HepG2 (cell line): ENCODE results near the gene CLDN16. TPM values are rescaled to one million over a fixed set of nuclear protein-coding genes. Genes with fewer than 3 reads are reported as not detected.

Experiments used
- ATAC-seq: fragments of 200-7000 bp; cut with Tn5 transposase; 3 replicates; pipeline ENCODE4 v1.9.1; 2020; ENCODE audit warnings: mild to moderate bottlenecking, moderate library complexity
- BruUV-seq: library from RNA; stranded (reverse); fragments of 400-500 nt; replicated peaks from 2 replicates; lab custom pipeline; 2021; lab: Mats Ljungman, UMichigan
- CTCF ChIA-PET: fragments of 300-600 bp; formaldehyde crosslinking; extraction: SDS; loops from one replicate; lab custom pipeline; 2021; ENCODE audit warnings: low total read pairs, inconsistent platforms, low intra/inter-chr PET ratio; lab: Yijun Ruan, JAX
- POLR2A ChIA-PET: fragments of 350-600 bp; sonication (Branson Sonifier 250); formaldehyde crosslinking; loops from one replicate; lab custom pipeline; 2020; ENCODE audit warnings: antibody characterized with exemption, inconsistent platforms; lab: Yijun Ruan, JAX
- DNase-seq: peaks from one replicate; pipeline ENCODE4 v3.0.0-alpha.2; 2015; ENCODE audit warnings: low spot score
- FAIRE-seq: peaks from 3 replicates; lab custom pipeline; 2011; peaks lifted over from hg19 to GRCh38; lab: Jason Lieb, UNC
- H2AFZ ChIP-seq: one replicate; pipeline ENCODE4 v1.6.1; 2011; ENCODE audit warnings: low read length, inconsistent platforms
- H3K27ac ChIP-seq: fragments of 300-600 bp; 3 replicates; pipeline ENCODE4 v1.8.0; 2011; ENCODE audit warnings: mixed run types, mild to moderate bottlenecking, mixed read lengths, low read length, inconsistent platforms; ENCODE audit not compliant: insufficient read depth; ENCODE audit errors: extremely low read length
- H3K27me3 ChIP-seq, 2 experiments: fragments of 200-600 bp in 1 of 2; 2 replicates in 1 of 2; 3 replicates in 1 of 2; pipeline versions ENCODE4 v1.6.0 to v1.8.0; 2011; ENCODE audit warnings: low read length in 2 of 2, mild to moderate bottlenecking in 2 of 2, moderate library complexity in 2 of 2, inconsistent platforms in 1 of 2; ENCODE audit not compliant: insufficient read depth in 2 of 2, control insufficient read depth in 1 of 2
- H3K36me3 ChIP-seq, 2 experiments: fragments of 200-600 bp in 1 of 2; replicated peaks in 1 of 2; 2 replicates in 1 of 2; 3 replicates in 1 of 2; pipeline versions ENCODE4 v1.5.1 to v1.8.0; 2011; ENCODE audit warnings: low read length in 2 of 2, inconsistent platforms in 1 of 2; ENCODE audit not compliant: insufficient read depth in 2 of 2, control insufficient read depth in 1 of 2
- H3K4me1 ChIP-seq: 2 replicates; pipeline ENCODE4 v1.5.1; 2012; ENCODE audit warnings: low read length, inconsistent platforms; ENCODE audit not compliant: insufficient read depth
- H3K4me2 ChIP-seq: 2 replicates; pipeline ENCODE4 v1.6.0; 2011; ENCODE audit warnings: low read depth, low read length, inconsistent platforms
- H3K4me3 ChIP-seq, 3 experiments: fragments of 200-600 bp in 1 of 3; sonication (generic), shearing (Covaris generic) in 1 of 3; replicated peaks in 1 of 3; 2 replicates each; pipeline ENCODE4 v1.5.1; 2011 to 2016; ENCODE audit warnings: low read length in 3 of 3, inconsistent platforms in 2 of 3, low read depth in 2 of 3, mild to moderate bottlenecking in 2 of 3, control low read depth in 1 of 3, mixed read lengths in 1 of 3; ENCODE audit not compliant: insufficient read depth in 1 of 3
- H3K79me2 ChIP-seq: one replicate; pipeline ENCODE4 v1.6.1; 2011; ENCODE audit warnings: low read length, inconsistent platforms; ENCODE audit not compliant: insufficient read depth
- H3K9ac ChIP-seq: 2 replicates; pipeline ENCODE4 v1.6.0; 2011; ENCODE audit warnings: mild to moderate bottlenecking, low read depth, low read length, inconsistent platforms; ENCODE audit not compliant: insufficient read depth
- H3K9me3 ChIP-seq: 2 replicates; pipeline ENCODE4 v1.5.1; 2012; ENCODE audit warnings: mild to moderate bottlenecking, low read length
- H4K20me1 ChIP-seq: 2 replicates; pipeline ENCODE4 v1.6.0; 2011; ENCODE audit warnings: inconsistent platforms, mild to moderate bottlenecking, low read length, moderate library complexity; ENCODE audit not compliant: insufficient read depth
- HNRNPLL ChIP-seq: fragments of 200-400 bp; formaldehyde crosslinking; IDR thresholded peaks from 2 replicates; pipeline ENCODE4 v1.6.1; 2017; ENCODE audit warnings: mild to moderate bottlenecking, low read depth, low read length; ENCODE audit not compliant: poor library complexity, severe bottlenecking
- HNRNPUL1 ChIP-seq: fragments of 200-400 bp; formaldehyde crosslinking; IDR thresholded peaks from 2 replicates; pipeline ENCODE4 v1.6.1; 2017; ENCODE audit warnings: low read depth, mild to moderate bottlenecking, low read length, moderate library complexity
- KLF16 ChIP-seq, 2 experiments: sonication (generic) in 1 of 2; formaldehyde crosslinking in 1 of 2; IDR thresholded peaks; 2 replicates each; pipeline versions ENCODE4 v1.6.1 to v1.8.0; 2016 to 2023; ENCODE audit warnings: missing genetic modification reagents in 2 of 2, missing compliant biosample characterization in 1 of 2
- MIXL1 ChIP-seq: IDR thresholded peaks from 2 replicates; pipeline ENCODE4 v1.6.1; 2016
- NCOA2 ChIP-seq: sonication (generic); formaldehyde crosslinking; IDR thresholded peaks from 2 replicates; pipeline ENCODE4 v1.8.0; 2022; ENCODE audit warnings: inconsistent platforms
- POLR2AphosphoS5 ChIP-seq: IDR thresholded peaks from 2 replicates; pipeline ENCODE4 v1.6.1; 2012; ENCODE audit warnings: low read depth, low read length
- ZFP37 ChIP-seq: sonication (generic); formaldehyde crosslinking; IDR thresholded peaks from 2 replicates; pipeline ENCODE4 v1.4.0; 2020; ENCODE audit warnings: missing genetic modification reagents, borderline replicate concordance
- ZNF230 ChIP-seq: sonication (generic); formaldehyde crosslinking; IDR thresholded peaks from 2 replicates; pipeline ENCODE4 v1.4.0; 2020; ENCODE audit warnings: mild to moderate bottlenecking, missing genetic modification reagents
- ZNF607 ChIP-seq: sonication (generic); formaldehyde crosslinking; IDR thresholded peaks from 2 replicates; pipeline ENCODE4 v1.5.1; 2020; ENCODE audit warnings: missing genetic modification reagents, mild to moderate bottlenecking, borderline replicate concordance
- ZSCAN31 ChIP-seq: sonication (generic); formaldehyde crosslinking; IDR thresholded peaks from 2 replicates; pipeline ENCODE4 v1.5.0; 2020; ENCODE audit warnings: low read depth, mild to moderate bottlenecking, missing genetic modification reagents
- WGBS: methylation state at CpG from one replicate; pipeline ENCODE4 v1.1.6; 2017; ENCODE audit warnings: low lambda C conversion rate; 5-methylcytosine and 5-hydroxymethylcytosine counted together
- in situ Hi-C: cut with HindIII; loops from 2 replicates; pipeline ENCODE4 v1.10.0; 2017; ENCODE audit warnings: low pct_unique_long_range_greater_than_20kb; ENCODE audit not compliant: extremely low pct_ligation_motif_present
- intact Hi-C: fragments of 100-400 bp; cut with micrococcal nuclease; formaldehyde crosslinking; loops from one replicate; pipeline ENCODE4 v1.10.0; 2022; ENCODE audit not compliant: unreplicated experiment
- polyA plus RNA-seq, 8 experiments: library from polyadenylated mRNA; depleted of rRNA in 3 of 8; stranded (reverse) in 7 of 8; unstranded in 1 of 8; fragments of >200 nt; fragmentation: Illumina TruSeq in 4 of 8; extraction: Trizol in 4 of 8; gene quantifications; 2 replicates each; pipeline versions ENCODE4 v1.2.1 to v1.2.3, GENCODE V29; 2011 to 2016; ENCODE audit warnings: low read depth in 4 of 8, missing spikeins in 1 of 8, mixed read lengths in 1 of 8; ENCODE audit not compliant: insufficient read depth in 1 of 8
- total RNA-seq, 5 experiments: library from RNA; depleted of rRNA; stranded (reverse); fragments of >200 nt; fragmentation: Illumina TruSeq; extraction: Trizol; gene quantifications; 2 replicates each; pipeline ENCODE4 v1.2.3, GENCODE V29; 2016; ENCODE audit warnings: low read depth in 1 of 5
- TF ChIP-seq, protein P1 (sequence below): sonication (generic); formaldehyde crosslinking; IDR thresholded peaks from 2 replicates; pipeline ENCODE4 v1.5.0; 2020; ENCODE audit warnings: missing genetic modification reagents, mild to moderate bottlenecking, borderline replicate concordance
- TF ChIP-seq, protein P2 (sequence below): sonication (generic); formaldehyde crosslinking; IDR thresholded peaks from 2 replicates; pipeline ENCODE4 v1.5.0; 2020; ENCODE audit warnings: missing genetic modification reagents
- TF ChIP-seq, protein P3 (sequence below): sonication (generic); formaldehyde crosslinking; IDR thresholded peaks from 2 replicates; pipeline ENCODE4 v1.8.0; 2022; ENCODE audit warnings: missing genetic modification reagents, mild to moderate bottlenecking, moderate library complexity, borderline replicate concordance
- TF ChIP-seq, protein P4 (sequence below): sonication (generic); formaldehyde crosslinking; IDR thresholded peaks from 2 replicates; pipeline ENCODE4 v1.4.0; 2020; ENCODE audit warnings: missing genetic modification reagents
- TF ChIP-seq, protein P5 (sequence below): sonication (generic); formaldehyde crosslinking; IDR thresholded peaks from 2 replicates; pipeline ENCODE4 v1.4.0; 2020; ENCODE audit warnings: low read depth, mild to moderate bottlenecking, missing genetic modification reagents
- TF ChIP-seq, protein P6 (sequence below): sonication (generic); formaldehyde crosslinking; IDR thresholded peaks from 2 replicates; pipeline ENCODE4 v1.8.1; 2022; ENCODE audit warnings: low read depth, mild to moderate bottlenecking, missing genetic modification reagents

CLDN16 gene
- total and polyA plus RNA-seq, 2 of the 13 experiments (the other 11 are each of a cell fraction or from before 2014, with no cell fraction given), result 0.13 to 0.24 TPM

DNA sequence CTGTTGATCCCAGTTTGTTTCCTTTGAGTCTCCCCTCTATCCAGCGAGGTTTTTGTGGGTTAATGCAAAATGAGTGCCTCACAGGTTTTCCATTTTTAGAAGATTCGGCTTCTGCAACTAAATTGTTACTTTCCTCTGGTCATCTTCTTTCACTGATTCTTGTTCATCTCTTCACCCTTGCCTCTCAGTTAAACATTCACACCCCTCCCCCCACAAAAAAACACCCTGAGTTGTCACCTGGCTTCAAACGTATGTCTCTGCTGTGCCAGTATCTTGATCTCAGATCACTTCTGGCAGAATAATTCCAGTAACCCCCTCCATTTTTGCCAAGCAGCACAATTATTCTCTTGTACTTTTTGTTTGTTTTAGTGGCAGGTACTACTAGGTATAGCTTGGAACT, 12.3 kb upstream of the CLDN16 start:
- H3K9ac ChIP-seq, result no peak overlapping the region
- H3K4me3 ChIP-seq, result no peak overlapping the region
- no peaks in the 10 kb centered on the region for H4K20me1 ChIP-seq
- intact Hi-C loops, result no loop called here
- no peaks in the 10 kb centered on the region for H3K36me3 ChIP-seq
- in situ Hi-C loops, result no loop called here
- CTCF ChIA-PET, result no interaction called here
- no peaks in the 10 kb centered on the region for H3K79me2 ChIP-seq
- peaks cover 34% of the 10 kb centered on the region for H3K4me1 ChIP-seq
- FAIRE-seq (no peak), ATAC-seq (no peak), DNase-seq (no peak)
- no peak overlapping the region for H3K4me2 ChIP-seq
- H3K27me3 ChIP-seq, result no peaks in the 10 kb centered on the region
- no TSS peak for BruUV-seq
- H3K27ac ChIP-seq, result no peak overlapping the region
- POLR2A ChIA-PET, result interaction anchor here (2.0 kb wide), 1 partner anchor 30 kb away, joined by 5 read pairs; no protein-coding TSS in a partner anchor
- no peak for TF ChIP-seq KLF16 (CRISPR knock-in tag; IDR thresholded peaks at IDR 0.05)
- TF ChIP-seq ZNF607 (CRISPR knock-in tag), result no peak
- no peak for TF ChIP-seq MIXL1 (CRISPR knock-in tag)
- TF ChIP-seq, protein P1, sequence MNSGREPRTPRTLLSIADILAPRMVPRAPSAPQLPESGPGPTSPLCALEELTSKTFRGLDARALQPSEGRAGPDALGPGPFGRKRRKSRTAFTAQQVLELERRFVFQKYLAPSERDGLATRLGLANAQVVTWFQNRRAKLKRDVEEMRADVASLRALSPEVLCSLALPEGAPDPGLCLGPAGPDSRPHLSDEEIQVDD (CRISPR knock-in tag), result no peak
- TF ChIP-seq, protein P2, sequence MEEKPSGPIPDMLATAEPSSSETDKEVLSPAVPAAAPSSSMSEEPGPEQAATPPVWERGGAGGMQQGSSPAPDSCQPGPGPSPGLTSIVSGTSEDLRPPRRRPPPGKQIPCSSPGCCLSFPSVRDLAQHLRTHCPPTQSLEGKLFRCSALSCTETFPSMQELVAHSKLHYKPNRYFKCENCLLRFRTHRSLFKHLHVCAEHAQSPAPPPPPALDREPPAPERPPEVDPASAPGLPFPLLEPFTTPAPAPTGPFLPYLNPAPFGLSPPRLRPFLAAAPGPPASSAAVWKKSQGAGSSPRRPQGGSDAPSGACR (CRISPR knock-in tag), result no peak
- TF ChIP-seq ZSCAN31, result no peak
- TF ChIP-seq ZFP37 (CRISPR knock-in tag), result no peak
- TF ChIP-seq, protein P3, sequence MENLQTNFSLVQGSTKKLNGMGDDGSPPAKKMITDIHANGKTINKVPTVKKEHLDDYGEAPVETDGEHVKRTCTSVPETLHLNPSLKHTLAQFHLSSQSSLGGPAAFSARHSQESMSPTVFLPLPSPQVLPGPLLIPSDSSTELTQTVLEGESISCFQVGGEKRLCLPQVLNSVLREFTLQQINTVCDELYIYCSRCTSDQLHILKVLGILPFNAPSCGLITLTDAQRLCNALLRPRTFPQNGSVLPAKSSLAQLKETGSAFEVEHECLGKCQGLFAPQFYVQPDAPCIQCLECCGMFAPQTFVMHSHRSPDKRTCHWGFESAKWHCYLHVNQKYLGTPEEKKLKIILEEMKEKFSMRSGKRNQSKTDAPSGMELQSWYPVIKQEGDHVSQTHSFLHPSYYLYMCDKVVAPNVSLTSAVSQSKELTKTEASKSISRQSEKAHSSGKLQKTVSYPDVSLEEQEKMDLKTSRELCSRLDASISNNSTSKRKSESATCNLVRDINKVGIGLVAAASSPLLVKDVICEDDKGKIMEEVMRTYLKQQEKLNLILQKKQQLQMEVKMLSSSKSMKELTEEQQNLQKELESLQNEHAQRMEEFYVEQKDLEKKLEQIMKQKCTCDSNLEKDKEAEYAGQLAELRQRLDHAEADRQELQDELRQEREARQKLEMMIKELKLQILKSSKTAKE (CRISPR knock-in tag), result no peak
- TF ChIP-seq, protein P4, sequence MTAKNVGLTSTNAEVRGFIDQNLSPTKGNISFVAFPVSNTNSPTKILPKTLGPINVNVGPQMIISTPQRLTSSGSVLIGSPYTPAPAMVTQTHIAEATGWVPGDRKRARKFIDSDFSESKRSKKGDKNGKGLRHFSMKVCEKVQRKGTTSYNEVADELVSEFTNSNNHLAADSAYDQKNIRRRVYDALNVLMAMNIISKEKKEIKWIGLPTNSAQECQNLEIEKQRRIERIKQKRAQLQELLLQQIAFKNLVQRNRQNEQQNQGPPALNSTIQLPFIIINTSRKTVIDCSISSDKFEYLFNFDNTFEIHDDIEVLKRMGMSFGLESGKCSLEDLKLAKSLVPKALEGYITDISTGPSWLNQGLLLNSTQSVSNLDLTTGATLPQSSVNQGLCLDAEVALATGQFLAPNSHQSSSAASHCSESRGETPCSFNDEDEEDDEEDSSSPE (CRISPR knock-in tag), result no peak
- no peak for TF ChIP-seq ZNF230 (CRISPR knock-in tag)
- no peak for TF ChIP-seq NCOA2 (CRISPR knock-in tag)
- TF ChIP-seq HNRNPUL1, result no peak
- TF ChIP-seq HNRNPLL, result no peak
- TF ChIP-seq, protein P5, sequence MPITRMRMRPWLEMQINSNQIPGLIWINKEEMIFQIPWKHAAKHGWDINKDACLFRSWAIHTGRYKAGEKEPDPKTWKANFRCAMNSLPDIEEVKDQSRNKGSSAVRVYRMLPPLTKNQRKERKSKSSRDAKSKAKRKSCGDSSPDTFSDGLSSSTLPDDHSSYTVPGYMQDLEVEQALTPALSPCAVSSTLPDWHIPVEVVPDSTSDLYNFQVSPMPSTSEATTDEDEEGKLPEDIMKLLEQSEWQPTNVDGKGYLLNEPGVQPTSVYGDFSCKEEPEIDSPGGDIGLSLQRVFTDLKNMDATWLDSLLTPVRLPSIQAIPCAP, result no peak
- TF ChIP-seq, protein P6, sequence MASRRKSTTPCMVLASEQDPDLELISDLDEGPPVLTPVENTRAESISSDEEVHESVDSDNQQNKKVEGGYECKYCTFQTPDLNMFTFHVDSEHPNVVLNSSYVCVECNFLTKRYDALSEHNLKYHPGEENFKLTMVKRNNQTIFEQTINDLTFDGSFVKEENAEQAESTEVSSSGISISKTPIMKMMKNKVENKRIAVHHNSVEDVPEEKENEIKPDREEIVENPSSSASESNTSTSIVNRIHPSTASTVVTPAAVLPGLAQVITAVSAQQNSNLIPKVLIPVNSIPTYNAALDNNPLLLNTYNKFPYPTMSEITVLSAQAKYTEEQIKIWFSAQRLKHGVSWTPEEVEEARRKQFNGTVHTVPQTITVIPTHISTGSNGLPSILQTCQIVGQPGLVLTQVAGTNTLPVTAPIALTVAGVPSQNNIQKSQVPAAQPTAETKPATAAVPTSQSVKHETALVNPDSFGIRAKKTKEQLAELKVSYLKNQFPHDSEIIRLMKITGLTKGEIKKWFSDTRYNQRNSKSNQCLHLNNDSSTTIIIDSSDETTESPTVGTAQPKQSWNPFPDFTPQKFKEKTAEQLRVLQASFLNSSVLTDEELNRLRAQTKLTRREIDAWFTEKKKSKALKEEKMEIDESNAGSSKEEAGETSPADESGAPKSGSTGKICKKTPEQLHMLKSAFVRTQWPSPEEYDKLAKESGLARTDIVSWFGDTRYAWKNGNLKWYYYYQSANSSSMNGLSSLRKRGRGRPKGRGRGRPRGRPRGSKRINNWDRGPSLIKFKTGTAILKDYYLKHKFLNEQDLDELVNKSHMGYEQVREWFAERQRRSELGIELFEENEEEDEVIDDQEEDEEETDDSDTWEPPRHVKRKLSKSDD (CRISPR knock-in tag), result no peak
- TF ChIP-seq POLR2AphosphoS5, result no peak
- WGBS, result 47% methylated on average over 3 of the region's 3 CpGs
- no peak overlapping the region for H2AFZ ChIP-seq
- no peaks in the 10 kb centered on the region for H3K9me3 ChIP-seq
